ENCODE measurements around the gene SEC14L2. TPM values are rescaled to one million over a fixed set of nuclear protein-coding genes. Genes with fewer than 3 reads are reported as not detected.

The SEC14L2 gene
- polyA plus RNA-seq (2013, experiment 1 of 2; ENCODE audit: insufficient read length): 10.3 TPM
- polyA plus RNA-seq (2013, experiment 2 of 2; ENCODE audit: insufficient read length): 11.0 TPM

DNA sequence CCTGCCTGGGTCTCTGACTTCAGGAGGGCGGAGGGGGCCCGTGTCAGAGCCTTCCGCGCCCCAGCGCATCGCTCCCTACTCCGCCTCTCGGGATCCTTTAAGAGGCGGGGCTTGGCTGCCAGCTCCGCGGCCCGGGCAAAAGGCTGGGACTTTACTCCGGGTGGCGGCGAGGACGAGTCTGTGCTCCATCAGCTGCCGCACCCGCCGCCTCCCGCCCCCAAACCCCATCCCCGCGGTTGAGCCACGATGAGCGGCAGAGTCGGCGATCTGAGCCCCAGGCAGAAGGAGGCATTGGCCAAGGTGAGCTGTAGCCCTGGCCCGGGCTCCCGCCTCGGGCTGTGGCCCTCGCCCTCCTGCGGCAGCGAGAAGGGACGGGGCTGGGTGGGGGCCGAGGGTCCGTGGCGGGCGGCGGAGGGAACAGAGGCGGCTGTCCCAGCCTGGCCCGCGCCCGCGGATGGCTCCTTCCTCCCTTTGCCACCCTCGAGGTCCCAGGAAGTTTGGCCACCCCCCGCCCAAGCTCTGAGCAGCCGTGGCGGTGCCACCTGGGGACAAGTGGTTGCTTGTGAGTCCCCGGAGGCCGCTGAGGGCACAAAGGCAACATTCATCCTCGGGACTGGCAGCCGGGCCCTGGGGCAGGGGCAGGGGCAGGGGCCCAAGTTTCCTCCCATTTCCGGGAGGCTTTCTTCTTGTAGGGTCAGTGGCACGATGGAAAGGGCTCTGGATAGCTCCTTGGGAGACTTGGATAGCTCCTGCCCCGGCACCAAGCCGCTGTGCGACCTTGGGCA, at the start of gene SEC14L2:
Gene SEC14L2 (plus strand): TSS at position 148 of the 785 bp plus-strand sequence. CDS start 99 bp downstream, at position 247.
- peak; percentile 61 for DNase-seq

- DNase-seq: no peak
Observed at GRCh38 chr22:30347255-30347892, 49.4 kb upstream of the SEC14L2 start.

GRCh38 chr22:30348404-30348803, 48.4 kb upstream of the SEC14L2 start:
- no peak for DNase-seq

DNA sequence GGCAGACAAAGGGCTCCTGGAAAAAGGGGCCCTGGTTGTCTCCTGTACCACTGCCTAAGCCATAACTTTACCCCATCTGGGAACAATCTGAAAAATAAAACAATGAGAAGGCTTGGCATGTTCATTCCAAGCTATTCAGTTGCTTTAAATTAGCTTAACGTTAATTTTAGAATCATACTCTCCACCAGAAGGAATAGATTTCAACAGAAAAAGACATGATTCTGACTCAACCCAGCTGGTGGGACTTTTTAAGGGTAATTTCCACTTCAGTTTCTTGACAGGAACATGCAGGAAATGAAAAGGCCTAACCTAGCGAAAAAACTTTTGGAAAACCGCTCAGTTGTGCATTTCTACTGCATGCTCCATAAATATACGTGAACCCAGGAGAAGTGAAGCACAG, 48.0 kb upstream of the SEC14L2 start:
- no peak for DNase-seq

DNA sequence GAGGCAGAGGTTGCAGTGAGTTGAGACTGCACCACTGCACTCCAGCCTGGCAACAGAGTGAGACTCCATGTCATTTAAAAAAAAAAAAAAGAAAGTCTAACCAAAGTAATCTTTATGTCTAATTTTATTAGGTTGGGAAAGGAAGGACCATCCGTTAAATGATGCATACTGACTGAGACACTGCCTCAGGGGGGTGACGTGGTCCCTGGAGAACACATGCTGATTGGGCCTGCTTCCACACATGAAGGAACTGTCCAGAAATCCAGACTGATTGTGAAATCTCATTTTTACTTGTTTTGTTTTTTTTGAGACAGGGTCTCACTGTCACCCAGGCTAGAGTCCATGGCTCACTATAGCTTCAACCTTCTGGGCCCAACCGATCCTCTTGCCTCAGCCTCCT, 45.6 kb upstream of the SEC14L2 start:
- DNase-seq: no peak

- DNase-seq: no peak
Observed at GRCh38 chr22:30354644-30355043, 42.2 kb upstream of the SEC14L2 start.

DNA sequence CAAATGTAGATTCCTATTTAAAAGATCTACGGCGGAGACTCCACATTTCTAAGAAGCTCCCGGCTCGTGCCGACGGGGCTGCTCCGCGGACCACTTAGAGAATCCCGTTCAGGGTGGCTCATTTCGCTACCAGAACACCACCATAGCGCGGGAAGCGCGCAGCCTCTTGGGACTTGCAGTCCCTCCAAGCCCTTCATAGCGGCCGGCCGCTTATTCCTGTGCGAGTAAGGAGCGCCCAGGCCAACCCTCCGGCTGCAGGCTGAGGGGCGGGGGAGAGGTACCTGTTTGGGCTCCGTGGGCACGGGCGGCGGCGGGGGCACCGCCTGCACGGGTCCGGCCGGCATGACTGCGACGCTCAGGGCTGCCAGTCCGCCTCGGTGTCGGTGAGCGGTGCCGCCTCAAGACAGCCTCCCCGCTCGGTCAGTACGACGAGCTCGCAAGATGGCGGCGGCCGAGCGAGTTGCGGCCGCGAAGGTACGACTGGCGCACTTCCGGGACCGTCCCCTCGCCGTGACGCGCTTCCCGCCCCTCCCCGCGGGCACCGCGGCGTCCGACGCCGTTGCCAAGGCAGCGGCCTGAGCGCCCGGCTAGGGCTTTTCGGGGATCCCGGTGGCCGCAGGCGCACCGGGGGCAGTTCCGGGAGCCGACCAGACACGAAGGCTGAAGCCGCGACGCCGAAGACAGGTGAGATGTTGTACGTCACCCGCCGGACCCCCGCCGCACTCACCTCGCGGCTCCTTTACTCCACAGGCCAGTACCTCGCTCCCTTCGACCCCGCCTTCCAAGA, 40.2 kb upstream of the SEC14L2 start, which contains the start of the genes CCDC157 and SF3A1:
Gene CCDC157 (plus strand): TSS at position 559 of the 787 bp plus-strand sequence. CDS start 8,994 bp downstream, outside the sequence.
Gene SF3A1 (minus strand): TSS at position 446 of the 787 bp plus-strand sequence. CDS start 102 bp downstream, at position 344.
- DNase-seq: peak; percentile 87

DNA sequence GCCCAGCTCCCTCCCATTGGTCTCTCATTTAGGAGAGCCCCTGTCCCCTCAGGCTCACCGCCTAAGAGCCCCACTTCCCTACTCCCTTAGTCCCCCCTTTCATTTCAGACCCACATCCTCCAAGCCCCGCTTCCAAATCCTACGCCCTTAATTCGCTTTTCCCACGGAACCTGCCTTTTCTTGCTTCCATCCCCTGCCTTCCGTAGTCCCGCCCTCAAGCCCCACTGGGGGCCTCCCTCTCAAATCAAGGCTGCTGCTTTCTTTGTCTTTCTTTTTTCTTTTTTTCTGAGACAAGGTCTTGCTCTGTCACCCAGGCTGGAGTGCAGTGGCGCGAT, 39.6 kb upstream of the SEC14L2 start:
- no peak for DNase-seq

GRCh38 chr22:30357650-30358215, 39.1 kb upstream of the SEC14L2 start:
- no peak for DNase-seq

DNA sequence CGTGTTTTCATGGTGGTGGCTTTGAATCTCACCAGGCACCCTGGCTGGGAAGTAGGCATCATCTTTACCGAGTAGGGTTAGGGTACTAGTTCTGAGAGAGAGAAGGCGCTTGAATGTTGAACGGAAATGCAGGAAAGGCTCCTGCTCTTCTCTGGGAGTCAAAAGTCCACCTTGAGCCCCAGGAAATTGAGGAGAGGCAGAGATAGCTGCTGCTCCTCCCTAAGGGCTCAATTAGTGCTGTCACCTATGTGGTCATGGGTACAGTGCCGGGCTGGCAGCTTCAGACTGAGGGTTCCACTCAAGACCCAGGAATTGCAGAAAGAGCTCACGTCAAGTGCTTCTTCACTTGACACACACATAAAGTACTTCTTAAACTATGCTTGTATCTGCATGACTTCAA, 38.3 kb upstream of the SEC14L2 start:
- no peak for DNase-seq

DNA sequence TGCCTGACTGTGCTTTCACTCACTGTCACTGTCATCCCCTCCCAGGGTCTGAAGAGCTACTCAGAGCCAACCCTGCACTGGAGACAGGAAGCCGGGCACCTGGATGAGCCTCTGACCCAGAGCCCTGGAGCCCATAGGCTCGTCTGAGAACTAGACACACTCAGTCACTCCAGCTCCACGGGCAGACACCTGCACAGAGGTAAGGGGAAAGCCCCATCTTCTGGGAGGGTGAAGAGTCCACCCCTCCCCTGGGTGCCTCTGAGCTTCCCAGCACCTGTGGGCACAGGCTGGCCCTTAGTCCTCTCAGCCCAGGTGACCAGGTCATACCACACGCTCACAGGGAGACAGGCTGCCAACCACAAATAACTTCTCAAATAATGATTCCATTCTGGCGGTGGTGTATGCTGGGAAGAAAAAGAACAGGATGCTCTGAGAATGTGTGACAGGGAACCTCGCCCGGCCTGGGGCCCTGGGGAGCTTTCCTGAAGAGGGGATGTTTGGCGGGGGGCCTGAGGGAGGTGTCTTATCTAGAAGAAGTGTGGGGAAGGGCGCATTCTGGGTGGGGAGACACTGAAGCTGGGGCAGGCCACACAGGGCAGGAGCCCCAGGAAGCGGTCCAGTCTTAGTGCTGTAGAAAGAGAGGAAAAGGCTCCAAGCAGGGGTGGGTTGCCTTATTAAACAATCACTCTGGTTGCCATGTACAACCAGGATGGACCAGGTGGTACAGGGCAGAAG, 34.7 kb upstream of the SEC14L2 start:
- no peak for DNase-seq

DNA sequence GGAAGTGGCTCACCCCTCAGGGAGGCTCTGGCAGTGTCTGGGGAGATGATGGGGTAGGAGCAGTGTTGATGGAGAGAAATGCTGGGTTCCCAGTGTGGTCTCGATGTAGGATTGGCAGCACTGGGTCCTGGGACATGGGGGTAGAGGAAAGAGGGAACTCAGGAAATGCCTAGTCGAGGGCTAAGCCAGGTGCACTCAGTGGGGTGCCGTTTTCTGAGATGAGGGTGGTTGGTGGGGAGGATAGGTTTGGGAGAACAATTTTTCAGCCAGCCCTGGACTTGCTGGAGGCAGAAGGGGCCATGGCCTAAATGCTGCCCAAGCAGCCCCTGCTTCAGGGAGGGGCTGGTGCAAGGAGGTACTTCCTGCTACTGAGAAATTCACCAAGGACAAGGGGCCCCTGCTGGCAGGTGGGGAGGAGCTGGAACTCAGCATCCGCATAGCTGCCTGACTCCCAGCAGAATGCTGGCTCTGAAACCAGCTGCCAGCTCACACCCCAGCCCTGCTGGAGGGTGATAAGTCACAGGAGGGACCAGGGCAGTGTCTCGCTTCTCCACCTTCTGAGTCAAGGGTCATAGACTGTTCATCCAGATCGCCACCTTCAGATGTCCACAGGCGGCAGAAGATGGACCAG, 34.1 kb upstream of the SEC14L2 start:
- no peak for DNase-seq

DNA sequence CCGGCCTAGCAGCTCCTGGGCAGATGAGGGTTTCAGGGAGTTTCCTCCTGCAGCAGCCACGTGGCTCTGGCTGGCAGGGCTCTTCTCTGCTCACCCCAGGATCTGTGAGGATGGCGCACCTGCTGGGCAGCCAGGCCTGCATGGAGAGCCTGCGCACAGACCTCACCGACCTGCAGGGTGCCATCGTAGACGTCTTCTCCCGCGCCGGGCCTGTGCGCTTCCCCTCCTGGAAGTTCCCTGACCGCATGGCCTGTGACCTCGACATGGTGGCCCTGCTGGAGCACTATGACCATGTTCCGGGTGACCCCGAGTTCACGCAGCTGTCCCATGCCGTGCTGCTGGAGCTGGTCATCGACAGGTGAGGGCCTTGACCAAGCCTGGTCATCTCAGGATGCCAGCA, 30.9 kb upstream of the SEC14L2 start:
- no peak for DNase-seq

- DNase-seq: no peak
Observed at GRCh38 chr22:30368420-30368819, 28.4 kb upstream of the SEC14L2 start.

DNA sequence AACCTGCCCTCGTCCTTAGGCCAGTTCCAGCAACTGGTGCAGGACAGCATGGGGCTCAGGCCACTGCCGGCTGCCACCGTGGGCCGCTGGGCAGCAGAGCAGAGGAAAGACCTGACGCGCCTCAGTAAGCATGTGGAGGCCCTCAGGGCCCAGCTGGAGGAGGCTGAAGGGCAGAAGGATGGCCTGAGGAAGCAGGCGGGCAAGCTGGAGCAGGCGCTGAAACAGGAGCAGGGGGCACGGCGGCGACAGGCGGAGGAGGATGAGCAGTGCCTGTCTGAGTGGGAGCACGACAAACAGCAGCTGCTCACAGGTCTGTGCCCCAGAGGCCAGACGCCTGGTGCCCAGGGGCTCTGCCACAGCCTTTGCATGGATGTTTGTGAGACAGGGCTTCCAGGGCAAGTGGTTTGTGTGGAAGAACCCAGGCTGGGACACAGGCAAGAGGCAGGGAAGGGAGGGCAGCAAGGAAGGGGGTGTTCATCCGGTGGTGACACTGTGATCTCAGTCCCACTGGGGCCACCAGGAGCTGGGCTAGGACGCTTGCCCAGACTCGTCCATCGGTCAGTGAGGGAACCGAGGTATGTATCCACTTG, 26.1 kb upstream of the SEC14L2 start:
- no peak for DNase-seq

DNA sequence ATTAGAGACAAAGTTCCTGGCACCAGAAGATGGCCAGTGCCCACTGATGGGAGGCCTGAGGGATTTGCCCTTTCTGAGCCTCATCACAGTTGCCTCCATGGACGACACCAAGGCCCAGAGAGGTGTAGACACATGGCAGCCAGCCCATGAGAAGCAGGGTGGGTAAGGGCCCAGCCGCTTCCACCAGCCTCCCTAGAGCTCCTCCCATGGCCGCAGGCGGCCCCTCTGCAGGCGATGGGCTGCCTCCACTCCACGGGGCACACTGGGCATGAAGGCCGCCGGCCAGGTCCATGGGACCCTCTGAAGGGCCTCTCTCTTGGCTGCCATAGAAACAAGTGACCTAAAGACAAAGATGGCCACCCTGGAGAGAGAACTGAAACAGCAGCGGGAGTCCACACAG, 25.5 kb upstream of the SEC14L2 start:
- no peak for DNase-seq

DNA sequence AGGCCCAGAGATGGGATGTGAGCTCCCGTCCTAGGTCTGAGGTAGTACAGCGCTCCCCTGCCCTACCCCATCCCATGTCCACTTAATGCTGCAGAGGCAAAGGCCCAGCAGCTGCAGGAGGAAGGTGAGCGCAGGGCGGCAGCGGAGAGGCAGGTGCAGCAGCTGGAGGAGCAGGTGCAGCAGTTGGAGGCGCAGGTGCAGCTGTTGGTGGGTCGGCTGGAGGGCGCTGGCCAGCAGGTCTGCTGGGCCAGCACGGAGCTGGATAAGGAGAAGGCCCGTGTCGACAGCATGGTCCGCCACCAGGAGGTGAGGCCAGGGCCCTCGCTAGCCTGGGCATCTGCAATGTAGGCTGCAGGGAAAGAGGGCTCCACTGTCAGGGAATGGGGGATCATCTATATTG, 24.8 kb upstream of the SEC14L2 start:
- no peak for DNase-seq

DNA sequence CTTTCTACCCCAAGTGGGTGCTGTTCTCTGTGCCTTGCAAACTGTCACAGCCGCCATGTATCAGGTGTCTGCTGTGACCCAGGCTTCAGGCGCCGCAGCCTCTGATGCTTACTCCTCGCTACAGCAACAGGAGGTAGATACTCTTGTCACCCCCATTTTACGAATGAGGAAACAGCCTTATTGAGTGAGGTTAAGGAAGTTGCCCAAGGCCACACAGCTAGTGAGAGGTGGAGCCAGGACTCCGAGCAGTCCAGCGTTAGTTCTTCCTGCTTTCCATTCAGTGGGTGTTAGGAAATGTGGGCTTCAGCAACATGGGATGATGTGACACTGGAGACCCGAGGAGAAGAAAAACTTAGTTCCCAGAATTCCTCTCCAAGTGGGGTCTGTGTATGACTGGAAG, 23.9 kb upstream of the SEC14L2 start:
- DNase-seq: no peak

DNA sequence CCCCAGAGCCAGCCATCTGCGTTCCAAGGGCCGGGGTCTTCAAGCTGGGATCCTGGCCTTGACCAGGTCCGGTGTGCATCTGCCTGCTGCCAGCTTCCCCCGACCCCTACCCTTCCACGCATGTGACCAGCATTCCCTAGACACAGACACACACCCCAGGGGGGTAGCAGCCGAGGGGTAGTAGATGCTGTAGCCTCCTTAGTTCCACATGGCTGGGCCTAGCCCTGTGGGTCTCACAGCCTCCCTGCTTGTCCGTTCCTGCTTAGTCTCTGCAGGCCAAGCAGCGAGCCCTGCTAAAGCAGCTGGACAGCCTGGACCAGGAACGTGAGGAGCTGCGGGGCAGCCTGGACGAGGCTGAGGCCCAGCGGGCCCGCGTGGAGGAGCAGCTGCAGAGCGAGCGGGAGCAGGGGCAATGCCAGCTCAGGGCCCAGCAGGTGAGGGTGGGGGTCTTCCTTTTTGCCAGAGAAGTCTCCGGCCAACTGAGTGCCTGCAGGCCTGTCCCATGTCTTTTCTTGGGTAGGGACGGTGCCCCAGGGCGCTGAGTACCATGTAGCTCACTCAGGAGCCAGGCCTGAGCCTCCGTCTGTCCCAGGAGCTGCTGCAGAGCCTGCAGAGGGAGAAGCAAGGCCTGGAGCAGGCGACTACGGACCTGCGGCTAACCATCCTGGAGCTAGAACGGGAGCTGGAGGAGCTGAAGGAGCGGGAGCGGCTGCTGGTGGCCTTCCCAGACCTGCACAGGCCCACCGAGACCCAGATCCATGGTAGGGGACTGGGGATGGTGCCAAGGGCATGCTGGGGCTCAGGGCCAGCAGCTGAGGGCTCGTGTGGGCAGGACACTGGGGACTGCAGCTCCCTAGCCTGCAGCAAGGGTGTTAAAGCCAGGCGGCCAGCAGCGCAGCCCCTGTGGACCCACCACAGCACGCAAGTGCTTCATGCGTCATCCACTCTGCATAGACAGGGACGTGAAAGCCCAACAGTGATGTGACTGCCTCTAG, 23.2 kb upstream of the SEC14L2 start:
- DNase-seq: no peak
